Right atrium auricular region (tissue), 2 donors: ENCODE results near the gene NKAP. TPM values are rescaled to one million over a fixed set of nuclear protein-coding genes. Genes with fewer than 3 reads are reported as not detected.

ENCODE experiments used
- DNase-seq: peaks from one replicate; pipeline ENCODE4 v3.0.0-alpha.2; 2019; ENCODE audit warnings: low spot score
- H3K27ac ChIP-seq, 2 donors: fragments of 200-600 bp; sonication (generic); 1 replicate in 1 of 2; 2 replicates in 1 of 2; pipeline ENCODE4 v1.5.1; 2016 to 2019
- H3K27me3 ChIP-seq, 2 donors: fragments of 200-600 bp; sonication (generic); one replicate each; pipeline versions ENCODE4 v1.5.1 to v1.6.0; 2017 to 2019
- H3K36me3 ChIP-seq: fragments of 200-600 bp; sonication (generic); one replicate; pipeline ENCODE4 v1.5.1; 2016
- H3K4me1 ChIP-seq, 2 donors: fragments of 200-600 bp; sonication (generic); one replicate each; pipeline versions ENCODE4 v1.5.1 to v1.6.0; 2017 to 2019
- H3K4me3 ChIP-seq, 2 donors: fragments of 200-600 bp; sonication (generic); 1 replicate in 1 of 2; 2 replicates in 1 of 2; pipeline ENCODE4 v1.5.1; 2017 to 2019; ENCODE audit warnings: mild to moderate bottlenecking in 1 of 2, moderate library complexity in 1 of 2
- H3K9me3 ChIP-seq, 2 donors: fragments of 200-600 bp; sonication (generic); one replicate each; pipeline ENCODE4 v1.5.1; 2019
- total RNA-seq, 2 donors: library from RNA; depleted of rRNA; stranded (reverse); fragments of >200 nt; gene quantifications; one replicate each; pipeline ENCODE4 v1.1.0, GENCODE V29; 2016
- TF ChIP-seq, protein P1 (sequence below), 2 donors: fragments of 200-600 bp; sonication (generic); IDR thresholded peaks; one replicate each; pipeline ENCODE4 v1.5.1; 2019; ENCODE audit warnings: antibody characterized with exemption in 2 of 2

NKAP gene
- total RNA-seq = 1 to 10 TPM; 3.5 to 5.3 TPM

- no peaks in the 10 kb centered on the region for H3K36me3 ChIP-seq
These were observed at the start of gene NKAP for GRCh38 chrX:119943185-119943988. Gene NKAP (minus strand): TSS chrX:119943751. CDS start chrX:119943605, 146 bp downstream.

GRCh38 chrX:119991005-119991787 lies 47.6 kb upstream of the NKAP start:
- H3K4me1 ChIP-seq = peaks cover 0 to 17% of the 10 kb centered on the region in 2 donors
- H3K27ac ChIP-seq = no peak overlapping the region
- TF ChIP-seq, protein P1, sequence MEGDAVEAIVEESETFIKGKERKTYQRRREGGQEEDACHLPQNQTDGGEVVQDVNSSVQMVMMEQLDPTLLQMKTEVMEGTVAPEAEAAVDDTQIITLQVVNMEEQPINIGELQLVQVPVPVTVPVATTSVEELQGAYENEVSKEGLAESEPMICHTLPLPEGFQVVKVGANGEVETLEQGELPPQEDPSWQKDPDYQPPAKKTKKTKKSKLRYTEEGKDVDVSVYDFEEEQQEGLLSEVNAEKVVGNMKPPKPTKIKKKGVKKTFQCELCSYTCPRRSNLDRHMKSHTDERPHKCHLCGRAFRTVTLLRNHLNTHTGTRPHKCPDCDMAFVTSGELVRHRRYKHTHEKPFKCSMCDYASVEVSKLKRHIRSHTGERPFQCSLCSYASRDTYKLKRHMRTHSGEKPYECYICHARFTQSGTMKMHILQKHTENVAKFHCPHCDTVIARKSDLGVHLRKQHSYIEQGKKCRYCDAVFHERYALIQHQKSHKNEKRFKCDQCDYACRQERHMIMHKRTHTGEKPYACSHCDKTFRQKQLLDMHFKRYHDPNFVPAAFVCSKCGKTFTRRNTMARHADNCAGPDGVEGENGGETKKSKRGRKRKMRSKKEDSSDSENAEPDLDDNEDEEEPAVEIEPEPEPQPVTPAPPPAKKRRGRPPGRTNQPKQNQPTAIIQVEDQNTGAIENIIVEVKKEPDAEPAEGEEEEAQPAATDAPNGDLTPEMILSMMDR (IDR thresholded peaks at IDR 0.05) = no peak
- no peaks in the 10 kb centered on the region for H3K9me3 ChIP-seq
- peaks cover 8 to 15% of the 10 kb centered on the region in 2 donors for H3K27me3 ChIP-seq
- peak overlapping the region in 1 of 2 donors; percentile 38 for H3K4me3 ChIP-seq
- no peak for DNase-seq
- no peaks in the 10 kb centered on the region for H3K36me3 ChIP-seq

More at GRCh38 chrX:119943185-119943988, at the start of gene NKAP:
- peak; percentile 86 for DNase-seq
- peaks cover 0 to 23% of the 10 kb centered on the region in 2 donors for H3K4me1 ChIP-seq
- no peaks in the 10 kb centered on the region for H3K27me3 ChIP-seq
- H3K9me3 ChIP-seq = no peaks in the 10 kb centered on the region
- TF ChIP-seq, protein P1 (IDR thresholded peaks at IDR 0.05) = no peak
- peak within 1 kb of the TSS; percentile 85 to 86 for H3K27ac ChIP-seq
- H3K4me3 ChIP-seq = peak within 1 kb of the TSS; percentile 64 to 68

DNA sequence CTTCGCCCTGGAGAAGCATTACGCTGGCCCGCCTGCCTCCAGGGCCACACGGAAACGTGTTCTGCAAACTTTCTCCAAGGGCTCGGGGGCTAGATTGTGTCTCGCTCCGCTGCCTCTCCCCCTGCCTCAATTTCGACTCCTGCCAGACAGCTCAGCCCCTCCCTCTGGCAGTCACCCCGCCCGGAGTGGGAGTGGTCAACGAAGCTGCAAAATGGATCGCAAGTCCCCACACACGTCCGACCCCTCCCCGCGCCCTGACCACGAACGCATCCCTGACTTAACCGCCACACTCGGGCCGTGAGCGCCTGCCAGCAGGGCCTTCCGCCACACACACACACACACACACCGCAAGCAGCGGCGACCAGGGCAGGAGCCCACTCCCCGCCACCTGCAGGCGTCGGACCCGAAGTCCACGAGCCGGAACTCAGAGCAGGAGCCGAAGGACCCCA lies 47.0 kb upstream of the NKAP start:
- no peak for DNase-seq
- TF ChIP-seq, protein P1 (IDR thresholded peaks at IDR 0.05) = no peak
- no peak overlapping the region for H3K27ac ChIP-seq
- H3K36me3 ChIP-seq = no peaks in the 10 kb centered on the region
- H3K4me1 ChIP-seq = peaks cover 0 to 17% of the 10 kb centered on the region in 2 donors
- H3K27me3 ChIP-seq = peaks cover 8 to 14% of the 10 kb centered on the region in 2 donors
- H3K4me3 ChIP-seq = peak overlapping the region in 1 of 2 donors; percentile 38
- H3K9me3 ChIP-seq = no peaks in the 10 kb centered on the region

GRCh38 chrX:119989905-119990555 lies 46.5 kb upstream of the NKAP start:
- H3K27ac ChIP-seq = no peak overlapping the region
- peaks cover 0 to 17% of the 10 kb centered on the region in 2 donors for H3K4me1 ChIP-seq
- TF ChIP-seq, protein P1 (IDR thresholded peaks at IDR 0.05) = no peak
- peaks cover 8 to 14% of the 10 kb centered on the region in 2 donors for H3K27me3 ChIP-seq
- H3K36me3 ChIP-seq = no peaks in the 10 kb centered on the region
- H3K9me3 ChIP-seq = no peaks in the 10 kb centered on the region
- no peak overlapping the region for H3K4me3 ChIP-seq
- no peak for DNase-seq

- TF ChIP-seq, protein P1 (IDR thresholded peaks at IDR 0.05) = no peak
- Histone ChIP-seq H3K27me3 (peaks cover 0 to 2% of the 10 kb centered on the region in 2 donors), H3K36me3 (no peaks in the 10 kb centered on the region), H3K27ac (no peak overlapping the region), H3K4me3 (no peak overlapping the region), H3K9me3 (no peaks in the 10 kb centered on the region), H3K4me1 (peaks cover 0 to 10% of the 10 kb centered on the region in 2 donors)
- no peak for DNase-seq
These were observed 42.7 kb upstream of the NKAP start for GRCh38 chrX:119986203-119986602.
